ENCODE data around the gene LY6G5B. TPM values are rescaled to one million over a fixed set of nuclear protein-coding genes. Genes with fewer than 3 reads are reported as not detected.

LY6G5B gene
- total and polyA plus RNA-seq, 2 of the 4 experiments (the other 2 are of a cell fraction), result 2.2 to 13.6 TPM

DNA sequence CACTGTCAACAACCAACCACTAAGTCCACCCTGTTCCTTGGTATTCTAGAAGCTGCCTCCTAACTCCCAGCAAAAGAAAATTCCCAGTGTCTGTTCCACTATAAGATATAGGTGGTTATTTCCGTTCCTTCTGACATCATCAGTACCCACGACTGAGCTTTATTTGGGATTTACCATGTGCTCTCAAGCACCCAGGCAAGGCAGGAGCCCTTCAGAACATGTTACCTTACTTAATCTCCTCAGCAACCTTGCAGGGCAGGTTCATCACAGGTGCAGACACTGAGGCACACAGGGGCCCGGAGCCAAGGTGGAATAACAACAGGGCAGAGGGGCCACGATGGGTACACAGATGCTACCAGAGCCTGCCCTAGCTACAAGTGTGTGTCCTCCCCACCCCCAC, 22.6 kb downstream of the LY6G5B start:
- Histone ChIP-seq H3K4me2 (ENCODE audit: low read depth, low read length) (no peak overlapping the region), H3K9ac (ENCODE audit: low read depth, low read length) (no peak overlapping the region), H3K9me1 (ENCODE audit: insufficient read depth, low read length) (no peaks in the 10 kb centered on the region), H3K36me3 (ENCODE audit: control insufficient read depth, insufficient read depth, low read length) (peaks cover 71% of the 10 kb centered on the region), H4K20me1 (ENCODE audit: insufficient read depth, low read length) (no peaks in the 10 kb centered on the region), H3K9me3 (ENCODE audit: control insufficient read depth, insufficient read depth, low read length) (no peaks in the 10 kb centered on the region), H3K14ac (replicated peaks; ENCODE audit: low read depth, low read length) (no peak overlapping the region), H3K18ac (ENCODE audit: low read depth, low read length) (no peak overlapping the region), H3K27ac (ENCODE audit: insufficient read depth, low read length) (no peak overlapping the region), H2AK5ac (ENCODE audit: low read depth, low read length) (no peak overlapping the region), H3K23ac (ENCODE audit: low read depth, low read length) (no peak overlapping the region), H3K27me3 (ENCODE audit: control insufficient read depth, insufficient read depth, low read length) (no peaks in the 10 kb centered on the region), H3K4ac (ENCODE audit: low read depth, low read length) (no peak overlapping the region), H2BK5ac (ENCODE audit: low read depth, low read length, poor library complexity, severe bottlenecking) (no peak overlapping the region), H3K4me1 (ENCODE audit: control insufficient read depth, insufficient read depth, low read length) (no peaks in the 10 kb centered on the region), H4K5ac (ENCODE audit: low read depth, low read length) (no peak overlapping the region), H4K8ac (ENCODE audit: low read depth in 2 of 2, low read length in 2 of 2) (no peak overlapping the region), H4K91ac (ENCODE audit: insufficient read depth, low read depth, low read length) (no peak overlapping the region), H3K56ac (ENCODE audit: extremely low read depth, insufficient read depth, low read length) (no peak overlapping the region), H2BK20ac (ENCODE audit: low read depth, low read length) (no peak overlapping the region), H3K4me3 (ENCODE audit: insufficient read depth, low read depth, low read length) (no peak overlapping the region), H2BK120ac (ENCODE audit: low read depth, low read length) (no peak overlapping the region), H2AK9ac (replicated peaks; ENCODE audit: low read depth, low read length, poor library complexity) (no peak overlapping the region), H2AFZ (replicated peaks; ENCODE audit: low read length, poor library complexity) (no peak overlapping the region), H2BK15ac (ENCODE audit: low read depth, low read length) (no peak overlapping the region), H3K79me1 (ENCODE audit: low read depth in 1 of 2, low read length in 2 of 2) (peaks cover 4 to 13% of the 10 kb centered on the region in 2 experiments; a peak in 3 of 4 replicates)
- in situ Hi-C loops (cut with MboI; ENCODE audit: low sequenced_read_pairs) (no loop called here), intact Hi-C loops (cut with micrococcal nuclease) (no loop called here), dilution Hi-C loops (cut with HindIII; ENCODE audit: low sequenced_read_pairs, unreplicated experiment) (no loop called here)
- CTCF ChIA-PET, result no interaction called here
- DNase-seq (no peak), ATAC-seq (ENCODE audit: low read depth) (no peak)
- POLR2A ChIA-PET (ENCODE audit: unreplicated experiment), result no interaction called here
- TF ChIP-seq, protein P1, sequence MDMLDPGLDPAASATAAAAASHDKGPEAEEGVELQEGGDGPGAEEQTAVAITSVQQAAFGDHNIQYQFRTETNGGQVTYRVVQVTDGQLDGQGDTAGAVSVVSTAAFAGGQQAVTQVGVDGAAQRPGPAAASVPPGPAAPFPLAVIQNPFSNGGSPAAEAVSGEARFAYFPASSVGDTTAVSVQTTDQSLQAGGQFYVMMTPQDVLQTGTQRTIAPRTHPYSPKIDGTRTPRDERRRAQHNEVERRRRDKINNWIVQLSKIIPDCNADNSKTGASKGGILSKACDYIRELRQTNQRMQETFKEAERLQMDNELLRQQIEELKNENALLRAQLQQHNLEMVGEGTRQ (IDR thresholded peaks at IDR 0.05; ENCODE audit: low read depth, low read length), result no peak
- TF ChIP-seq SMC3 (IDR thresholded peaks at IDR 0.05; ENCODE audit: low read depth, low read length) (no peak), NFE2L2 (IDR thresholded peaks at IDR 0.05; ENCODE audit: low read depth, low read length) (no peak), RFX5 (IDR thresholded peaks at IDR 0.05; ENCODE audit: low read depth, low read length) (no peak), FOS (IDR thresholded peaks at IDR 0.05; ENCODE audit: low read depth, low read length) (no peak), RCOR1 (IDR thresholded peaks at IDR 0.05; ENCODE audit: insufficient replicate concordance, low read length) (no peak), MAFK (IDR thresholded peaks at IDR 0.05; ENCODE audit: low read depth, low read length) (no peak)
- WGBS, 2 experiments (ENCODE audit: extremely low coverage in 2 of 2, insufficient read length in 1 of 2), result 100% methylated on average over 1 of the region's 4 CpGs; no CpG with 5 or more reads in 1 of the 2 experiments
- no TSS peak for BruUV-seq (replicated peaks)

Measured in IMR-90 (cell line).